ENCODE results near the gene PROK1. TPM values are rescaled to one million over a fixed set of nuclear protein-coding genes. Genes with fewer than 3 reads are reported as not detected.

Gene PROK1
- total and polyA plus RNA-seq, 10 of the 15 experiments (the other 5 are each of a cell fraction or from before 2014, with no cell fraction given) = not detected

- no TSS peak for BruUV-seq (replicated peaks)
- SMC1A ChIA-PET (ENCODE audit: uncharacterized antibody, unreplicated experiment) = no interaction called here
- H4K20me1 ChIP-seq (ENCODE audit: control insufficient read depth, insufficient read depth) = no peaks in the 10 kb centered on the region
- H3K27me3 ChIP-seq (replicated peaks in 1 of 2; ENCODE audit: control insufficient read depth in 2 of 2, insufficient read depth in 2 of 2, low read length in 1 of 2) = no peaks in the 10 kb centered on the region; a peak in 1 of 4 replicates
- H3K9ac ChIP-seq (ENCODE audit: control insufficient read depth, insufficient read depth, low read length) = no peak overlapping the region
- H3K36me3 ChIP-seq (ENCODE audit: control insufficient read depth in 2 of 2, insufficient read depth in 2 of 2, low read length in 1 of 2) = no peaks in the 10 kb centered on the region
- CTCF ChIA-PET = interaction anchor here (1.0 to 1.3 kb wide), 2 partner anchors 80 to 285 kb away, joined by 3 to 4 read pairs; no protein-coding TSS in a partner anchor
- FAIRE-seq = no peak
- intact Hi-C loops (cut with micrococcal nuclease; ENCODE audit: unreplicated experiment) (no loop called here), in situ Hi-C loops (cut with MboI) (no loop called here)
- 43% methylated on average over 7 of the region's 7 CpGs for WGBS (ENCODE audit: insufficient coverage, insufficient replicate concordance, low lambda C conversion rate, missing lambda C conversion rate)
- RAD21 ChIA-PET (ENCODE audit: unreplicated experiment) = no interaction called here
- H3K4me2 ChIP-seq (ENCODE audit: control insufficient read depth, insufficient read depth) = no peak overlapping the region
- no peaks in the 10 kb centered on the region for H3K4me1 ChIP-seq (ENCODE audit: control insufficient read depth, insufficient read depth, low read length)
- no peak for DNase-seq (ENCODE audit: low read depth, low spot score)
- H3K4me3 ChIP-seq = no peak overlapping the region
- no peak overlapping the region for H2AFZ ChIP-seq (ENCODE audit: control insufficient read depth, low read depth, low read length)
- no peaks in the 10 kb centered on the region for H3K79me2 ChIP-seq (ENCODE audit: control insufficient read depth, insufficient read depth, low read length)
- TF ChIP-seq ZBTB11 (CRISPR knock-in tag; IDR thresholded peaks at IDR 0.05) (no peak), SUPT20H (IDR thresholded peaks at IDR 0.05; ENCODE audit: borderline replicate concordance, control insufficient read depth, low read depth, low read length) (no peak), CEBPZ (IDR thresholded peaks at IDR 0.05; ENCODE audit: low read depth, low read length) (no peak), CEBPB (IDR thresholded peaks at IDR 0.05; ENCODE audit: borderline replicate concordance in 1 of 2, low read depth in 2 of 2, low read length in 2 of 2) (no peak), SMAD1 (IDR thresholded peaks at IDR 0.05; ENCODE audit: low read depth, partially characterized antibody) (no peak), NFYA (IDR thresholded peaks at IDR 0.05; ENCODE audit: borderline replicate concordance, low read depth, low read length) (no peak), RELB (IDR thresholded peaks at IDR 0.05; ENCODE audit: low read depth) (no peak), RAD51 (IDR thresholded peaks at IDR 0.05) (no peak), MAX (IDR thresholded peaks at IDR 0.05; ENCODE audit: low read depth, low read length) (no peak)
- no peaks in the 10 kb centered on the region for H3K9me3 ChIP-seq (replicated peaks; ENCODE audit: control insufficient read depth, insufficient read depth, low read length)
- POLR2A ChIA-PET = no interaction called here
- ATAC-seq = no peak
- H3K27ac ChIP-seq (ENCODE audit: control insufficient read depth, insufficient read depth) = no peak overlapping the region
Measured at GRCh38 chr1:110492573-110492972, 41.6 kb downstream of the PROK1 start.
